GM13977 (cell line): Measurements from ENCODE around the gene CEMIP2.

Experiments
- DNase-seq: peaks from one replicate; pipeline ENCODE4 v3.0.0; 2012; ENCODE audit warnings: low spot score
- in situ Hi-C: fragments of 300-500 bp; cut with MboI; formaldehyde crosslinking; loops from one replicate; pipeline ENCODE4 v1.12.0; 2022; ENCODE audit warnings: low sequenced_read_pairs, low pct_unique_long_range_greater_than_20kb, mixed read lengths, inconsistent platforms; ENCODE audit not compliant: unreplicated experiment
- TF ChIP-seq, protein P1 (sequence below): IDR thresholded peaks from 2 replicates; pipeline ENCODE4 v1.5.1; 2012; ENCODE audit warnings: mild to moderate bottlenecking, control low read depth; ENCODE audit not compliant: insufficient read depth; ENCODE audit errors: extremely low read depth, missing control alignments

The CEMIP2 gene

DNA sequence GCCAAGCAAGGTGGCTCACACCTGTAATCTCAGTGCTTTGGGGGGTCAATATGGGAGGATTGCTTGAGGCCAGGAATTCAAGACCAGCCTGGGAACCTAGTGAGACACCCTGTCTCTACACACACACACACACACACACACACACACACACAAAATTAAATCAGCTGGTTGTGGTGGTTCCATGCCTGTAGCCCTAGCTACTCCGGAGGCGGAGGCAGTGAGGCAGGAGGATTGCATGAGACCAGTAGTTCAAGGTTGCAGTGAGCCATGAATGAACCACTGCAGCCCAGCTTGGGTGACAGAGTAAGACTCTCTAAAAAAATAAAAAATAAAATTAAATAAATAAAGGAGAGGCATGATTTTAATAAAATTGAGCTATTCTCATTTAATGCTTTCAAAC lies 13.1 kb downstream of the CEMIP2 start:
- in situ Hi-C loops = loop anchor here (25.0 kb wide), 1 partner anchor 468 kb away; no protein-coding TSS in a partner anchor
- TF ChIP-seq, protein P1, sequence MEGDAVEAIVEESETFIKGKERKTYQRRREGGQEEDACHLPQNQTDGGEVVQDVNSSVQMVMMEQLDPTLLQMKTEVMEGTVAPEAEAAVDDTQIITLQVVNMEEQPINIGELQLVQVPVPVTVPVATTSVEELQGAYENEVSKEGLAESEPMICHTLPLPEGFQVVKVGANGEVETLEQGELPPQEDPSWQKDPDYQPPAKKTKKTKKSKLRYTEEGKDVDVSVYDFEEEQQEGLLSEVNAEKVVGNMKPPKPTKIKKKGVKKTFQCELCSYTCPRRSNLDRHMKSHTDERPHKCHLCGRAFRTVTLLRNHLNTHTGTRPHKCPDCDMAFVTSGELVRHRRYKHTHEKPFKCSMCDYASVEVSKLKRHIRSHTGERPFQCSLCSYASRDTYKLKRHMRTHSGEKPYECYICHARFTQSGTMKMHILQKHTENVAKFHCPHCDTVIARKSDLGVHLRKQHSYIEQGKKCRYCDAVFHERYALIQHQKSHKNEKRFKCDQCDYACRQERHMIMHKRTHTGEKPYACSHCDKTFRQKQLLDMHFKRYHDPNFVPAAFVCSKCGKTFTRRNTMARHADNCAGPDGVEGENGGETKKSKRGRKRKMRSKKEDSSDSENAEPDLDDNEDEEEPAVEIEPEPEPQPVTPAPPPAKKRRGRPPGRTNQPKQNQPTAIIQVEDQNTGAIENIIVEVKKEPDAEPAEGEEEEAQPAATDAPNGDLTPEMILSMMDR = no peak
- DNase-seq = no peak

DNA sequence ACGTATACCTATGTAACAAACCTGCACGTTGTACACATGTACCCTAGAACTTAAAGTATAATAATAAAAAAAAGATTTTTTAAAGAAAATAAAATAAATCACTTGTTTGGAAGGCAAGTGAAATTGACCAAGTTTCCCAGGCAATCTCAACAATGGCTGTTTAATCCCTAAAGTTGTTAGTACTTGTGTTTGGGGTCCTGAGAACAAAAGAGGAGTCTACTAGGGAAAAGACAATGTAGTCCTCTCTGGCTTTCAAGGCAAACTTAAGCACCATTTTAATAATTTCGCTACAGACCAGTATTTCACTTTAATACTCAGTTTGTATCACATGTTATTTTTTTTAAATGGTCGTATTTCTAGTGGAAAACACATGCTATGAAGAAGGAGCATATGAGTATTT lies 14.2 kb downstream of the CEMIP2 start:
- TF ChIP-seq, protein P1 = no peak
- DNase-seq = no peak
- in situ Hi-C loops = loop anchor here (25.0 kb wide), 1 partner anchor 467 kb away; no protein-coding TSS in a partner anchor

DNA sequence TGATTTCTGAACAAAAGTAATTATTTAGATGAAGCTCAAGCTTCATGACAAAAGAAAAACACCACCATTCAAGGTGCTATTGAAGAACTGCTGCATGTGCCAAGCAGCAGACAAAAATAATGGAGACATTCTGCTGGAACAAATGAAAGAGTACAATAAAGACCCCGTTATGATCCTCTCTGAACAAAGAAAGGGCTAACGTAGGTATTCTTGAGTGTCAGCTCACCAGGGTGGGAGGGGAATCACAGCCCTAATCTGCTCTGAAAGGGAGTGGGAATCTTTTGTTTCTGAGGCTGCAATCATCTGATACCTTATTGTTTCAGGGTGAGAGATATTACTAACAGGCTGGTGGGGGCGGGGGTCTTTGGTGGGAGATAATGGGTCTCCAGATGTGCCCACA lies 15.4 kb downstream of the CEMIP2 start:
- TF ChIP-seq, protein P1 = no peak
- DNase-seq = no peak
- in situ Hi-C loops = loop anchor here (25.0 kb wide), 1 partner anchor 466 kb away; no protein-coding TSS in a partner anchor

DNA sequence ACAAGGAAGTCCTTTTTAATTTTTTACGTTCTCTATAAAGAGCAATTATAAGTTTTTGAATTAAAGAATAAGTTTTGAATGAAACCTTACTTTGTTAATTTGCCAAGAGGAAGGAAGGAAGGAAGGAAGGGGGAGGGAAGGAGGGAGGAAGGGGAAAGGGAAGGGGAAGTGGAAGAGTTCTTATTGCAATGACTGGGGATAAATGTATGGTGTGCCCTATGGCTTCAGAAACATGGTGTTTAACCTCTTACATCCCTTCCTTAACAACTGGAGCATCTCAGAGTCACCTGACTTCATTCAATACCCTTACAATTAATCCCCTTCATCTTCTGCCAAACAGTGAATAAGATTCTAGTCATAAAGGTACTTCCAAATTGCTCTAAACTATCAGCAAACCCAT lies 16.0 kb downstream of the CEMIP2 start:
- DNase-seq = no peak
- in situ Hi-C loops = loop anchor here (25.0 kb wide), 1 partner anchor 465 kb away; no protein-coding TSS in a partner anchor
- TF ChIP-seq, protein P1 = no peak

DNA sequence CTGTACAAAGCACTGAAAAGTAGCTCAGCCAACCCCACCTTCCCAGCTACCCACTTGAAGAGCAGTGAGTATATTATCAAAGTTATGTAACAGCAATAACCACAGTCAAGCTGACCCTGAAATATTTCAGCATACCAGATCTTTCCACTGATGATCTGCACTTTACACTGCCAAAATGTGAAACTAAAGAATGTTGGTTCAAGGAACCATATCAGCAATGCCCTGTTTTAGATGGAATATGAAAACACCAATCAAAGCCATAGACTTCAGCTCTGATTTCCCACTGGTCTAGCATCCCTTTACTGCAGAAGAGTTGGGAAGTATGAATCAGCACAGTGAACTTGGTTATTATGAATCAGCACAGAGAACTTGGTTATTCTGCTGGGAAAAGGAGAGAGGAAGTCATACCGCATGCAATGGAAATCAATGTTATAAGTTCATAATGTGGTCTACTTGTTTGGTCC lies 20.0 kb downstream of the CEMIP2 start:
- in situ Hi-C loops = no loop called here
- TF ChIP-seq, protein P1 = no peak
- DNase-seq = no peak

DNA sequence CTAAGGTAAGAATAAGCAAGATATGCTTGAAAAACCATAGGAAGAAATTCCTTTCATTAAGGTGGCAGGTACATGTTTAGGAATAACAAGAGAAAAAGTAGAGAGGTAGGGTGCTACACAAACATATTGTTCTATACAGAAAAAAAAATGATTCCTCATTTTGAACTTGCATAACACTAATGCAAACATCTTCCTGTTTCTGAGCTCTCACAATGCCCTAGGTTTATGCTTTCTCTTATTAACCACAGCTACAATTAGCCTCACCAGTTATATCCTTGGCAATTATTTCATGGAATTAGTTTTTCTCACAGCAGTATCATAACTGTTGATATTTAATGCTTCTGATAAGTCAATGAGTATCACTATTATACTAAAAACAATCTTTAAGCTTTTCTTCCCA lies 20.7 kb downstream of the CEMIP2 start:
- in situ Hi-C loops = no loop called here
- TF ChIP-seq, protein P1 = no peak
- DNase-seq = no peak

DNA sequence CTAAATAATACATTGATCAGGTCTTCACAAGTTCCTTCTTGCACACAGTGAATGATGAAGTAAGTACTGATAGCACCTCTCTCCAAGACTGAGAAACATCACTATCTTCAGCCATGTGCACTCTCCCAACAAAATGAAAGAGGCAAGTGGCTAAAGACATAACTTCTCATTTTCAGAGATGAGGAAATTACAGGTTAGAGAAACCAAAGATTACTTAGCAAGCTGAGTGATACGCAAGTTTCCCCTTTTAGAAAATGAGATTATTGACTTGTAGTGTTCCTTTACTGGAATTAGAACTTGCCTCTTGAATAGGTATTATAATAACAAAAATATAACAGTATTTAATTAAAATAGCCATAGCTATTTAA lies 21.6 kb downstream of the CEMIP2 start:
- no peak for DNase-seq
- in situ Hi-C loops = no loop called here

More for the DNA sequence above, 21.6 kb downstream of the CEMIP2 start:
- TF ChIP-seq, protein P1 = no peak
